ENCODE data around the gene CT45A7.
"Not testable (repeated sequence)": the region's sequence is repeated elsewhere in the genome, so short reads cannot be mapped to it uniquely, and the experiment has no call there.

Gene CT45A7, protein sequence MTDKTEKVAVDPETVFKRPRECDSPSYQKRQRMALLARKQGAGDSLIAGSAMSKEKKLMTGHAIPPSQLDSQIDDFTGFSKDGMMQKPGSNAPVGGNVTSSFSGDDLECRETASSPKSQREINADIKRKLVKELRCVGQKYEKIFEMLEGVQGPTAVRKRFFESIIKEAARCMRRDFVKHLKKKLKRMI

DNA sequence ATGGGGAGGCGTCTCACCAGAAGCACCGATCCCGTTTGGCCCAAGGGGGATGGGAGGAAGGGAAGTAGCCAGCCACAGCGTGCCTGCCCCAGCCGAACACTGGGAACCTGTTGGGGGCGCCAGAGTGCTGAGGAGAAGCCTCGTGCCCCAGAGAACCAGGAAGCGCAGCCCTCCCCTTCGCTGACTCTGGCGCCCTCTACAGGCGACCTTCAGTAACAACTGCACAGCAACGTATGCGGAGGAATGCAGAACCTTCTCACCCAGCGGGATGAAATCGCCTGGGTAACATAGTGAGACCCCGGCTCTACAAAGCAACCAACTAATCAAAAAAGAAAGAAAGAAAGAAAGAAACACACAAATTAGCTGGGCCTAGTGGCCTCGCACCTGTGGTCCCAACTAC, at the start of gene CT45A7:
CT45A7 (minus strand) TSS at position 101 of the 400 bp plus-strand sequence. CDS start 3,747 bp downstream, outside the sequence.
- not testable (repeated sequence) for DNase-seq

DNA sequence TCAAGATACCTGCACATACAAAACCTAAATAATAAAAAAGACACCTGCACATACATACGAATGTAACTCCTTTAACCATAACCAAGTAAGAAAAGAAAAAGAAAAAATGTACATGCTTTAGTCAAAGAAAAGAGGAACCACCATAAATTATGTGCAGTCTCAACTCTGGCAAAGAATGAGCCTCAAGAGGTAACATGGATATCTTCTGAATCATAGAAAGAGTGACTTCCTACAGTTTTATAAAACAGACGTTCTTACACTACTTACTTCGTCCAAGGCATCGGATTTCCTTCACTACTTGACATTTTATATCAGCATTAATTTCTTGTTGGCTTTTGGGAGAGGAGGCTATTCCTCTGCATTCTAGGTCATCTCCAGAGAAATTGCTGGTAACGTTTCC, 45.7 kb upstream of the CT45A7 start:
- DNase-seq = not testable (repeated sequence)

DNA sequence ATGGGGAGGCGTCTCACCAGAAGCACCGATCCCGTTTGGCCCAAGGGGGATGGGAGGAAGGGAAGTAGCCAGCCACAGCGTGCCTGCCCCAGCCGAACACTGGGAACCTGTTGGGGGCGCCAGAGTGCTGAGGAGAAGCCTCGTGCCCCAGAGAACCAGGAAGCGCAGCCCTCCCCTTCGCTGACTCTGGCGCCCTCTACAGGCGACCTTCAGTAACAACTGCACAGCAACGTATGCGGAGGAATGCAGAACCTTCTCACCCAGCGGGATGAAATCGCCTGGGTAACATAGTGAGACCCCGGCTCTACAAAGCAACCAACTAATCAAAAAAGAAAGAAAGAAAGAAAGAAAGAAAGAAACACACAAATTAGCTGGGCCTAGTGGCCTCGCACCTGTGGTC, 34.6 kb upstream of the CT45A7 start, which contains the start of gene CT45A9:
CT45A9 (minus strand) TSS at position 101 of the 400 bp plus-strand sequence. CDS start 3,751 bp downstream, outside the sequence.
- DNase-seq = not testable (repeated sequence)

DNA sequence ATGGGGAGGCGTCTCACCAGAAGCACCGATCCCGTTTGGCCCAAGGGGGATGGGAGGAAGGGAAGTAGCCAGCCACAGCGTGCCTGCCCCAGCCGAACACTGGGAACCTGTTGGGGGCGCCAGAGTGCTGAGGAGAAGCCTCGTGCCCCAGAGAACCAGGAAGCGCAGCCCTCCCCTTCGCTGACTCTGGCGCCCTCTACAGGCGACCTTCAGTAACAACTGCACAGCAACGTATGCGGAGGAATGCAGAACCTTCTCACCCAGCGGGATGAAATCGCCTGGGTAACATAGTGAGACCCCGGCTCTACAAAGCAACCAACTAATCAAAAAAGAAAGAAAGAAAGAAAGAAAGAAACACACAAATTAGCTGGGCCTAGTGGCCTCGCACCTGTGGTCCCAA, 17.4 kb upstream of the CT45A7 start, which contains the start of gene CT45A8:
CT45A8 (minus strand) TSS at position 101 of the 400 bp plus-strand sequence. CDS start 3,755 bp downstream, outside the sequence.
- not testable (repeated sequence) for DNase-seq

DNA sequence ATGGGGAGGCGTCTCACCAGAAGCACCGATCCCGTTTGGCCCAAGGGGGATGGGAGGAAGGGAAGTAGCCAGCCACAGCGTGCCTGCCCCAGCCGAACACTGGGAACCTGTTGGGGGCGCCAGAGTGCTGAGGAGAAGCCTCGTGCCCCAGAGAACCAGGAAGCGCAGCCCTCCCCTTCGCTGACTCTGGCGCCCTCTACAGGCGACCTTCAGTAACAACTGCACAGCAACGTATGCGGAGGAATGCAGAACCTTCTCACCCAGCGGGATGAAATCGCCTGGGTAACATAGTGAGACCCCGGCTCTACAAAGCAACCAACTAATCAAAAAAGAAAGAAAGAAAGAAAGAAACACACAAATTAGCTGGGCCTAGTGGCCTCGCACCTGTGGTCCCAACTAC, 17.2 kb downstream of the CT45A7 start, which contains the start of gene CT45A2:
CT45A2 (minus strand) TSS at position 101 of the 400 bp plus-strand sequence. CDS start 3,747 bp downstream, outside the sequence.
- not testable (repeated sequence) for DNase-seq

DNA sequence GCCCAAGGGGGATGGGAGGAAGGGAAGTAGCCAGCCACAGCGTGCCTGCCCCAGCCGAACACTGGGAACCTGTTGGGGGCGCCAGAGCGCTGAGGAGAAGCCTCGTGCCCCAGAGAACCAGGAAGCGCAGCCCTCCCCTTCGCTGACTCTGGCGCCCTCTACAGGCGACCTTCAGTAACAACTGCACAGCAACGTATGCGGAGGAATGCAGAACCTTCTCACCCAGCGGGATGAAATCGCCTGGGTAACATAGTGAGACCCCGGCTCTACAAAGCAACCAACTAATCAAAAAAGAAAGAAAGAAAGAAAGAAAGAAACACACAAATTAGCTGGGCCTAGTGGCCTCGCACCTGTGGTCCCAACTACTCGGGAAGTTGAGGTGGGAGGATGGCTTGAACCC, 34.4 kb downstream of the CT45A7 start, which contains the start of gene CT45A6:
CT45A6 (minus strand) TSS at position 101 of the 400 bp plus-strand sequence. CDS start 3,794 bp downstream, outside the sequence.
- not testable (repeated sequence) for DNase-seq

DNA sequence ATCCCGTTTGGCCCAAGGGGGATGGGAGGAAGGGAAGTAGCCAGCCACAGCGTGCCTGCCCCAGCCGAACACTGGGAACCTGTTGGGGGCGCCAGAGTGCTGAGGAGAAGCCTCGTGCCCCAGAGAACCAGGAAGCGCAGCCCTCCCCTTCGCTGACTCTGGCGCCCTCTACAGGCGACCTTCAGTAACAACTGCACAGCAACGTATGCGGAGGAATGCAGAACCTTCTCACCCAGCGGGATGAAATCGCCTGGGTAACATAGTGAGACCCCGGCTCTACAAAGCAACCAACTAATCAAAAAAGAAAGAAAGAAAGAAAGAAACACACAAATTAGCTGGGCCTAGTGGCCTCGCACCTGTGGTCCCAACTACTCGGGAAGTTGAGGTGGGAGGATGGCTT, 51.7 kb downstream of the CT45A7 start, which contains the start of gene CT45A5:
CT45A5 (minus strand) TSS at position 101 of the 400 bp plus-strand sequence. CDS start 3,774 bp downstream, outside the sequence.
- DNase-seq = not testable (repeated sequence)
